Pericardium fibroblast (primary cell): Measurements from ENCODE around the gene FOXN4. TPM values are rescaled to one million over a fixed set of nuclear protein-coding genes. Genes with fewer than 3 reads are reported as not detected.

Source experiments
- total RNA-seq: library from RNA; depleted of rRNA; stranded (reverse); fragments of >200 nt; gene quantifications from 2 replicates; pipeline ENCODE4 v1.2.3, GENCODE V29; 2015

FOXN4 gene
- total RNA-seq: not detected in 2 replicates

GRCh38 chr12:109308534-109309380 is at the start of gene FOXN4:
TSS of gene FOXN4 (minus strand) at chr12:109309284. CDS start at chr12:109308321, 963 bp downstream.

GRCh38 chr12:109347589-109347988 is 38.5 kb upstream of the FOXN4 start, which contains the start of gene MYO1H:
TSS of gene MYO1H (plus strand) at chr12:109347900. CDS start at chr12:109347961, 61 bp downstream.

Other genes starting within 250 kb of the FOXN4 start
- 15.4 and 22.0 TPM in 2 replicates for gene ALKBH2, start 215.8 kb downstream of the FOXN4 start, total RNA-seq
- gene UNG, start 211.7 kb downstream of the FOXN4 start, total RNA-seq: 18.5 and 22.5 TPM in 2 replicates
- gene ACACB, start 192.7 kb downstream of the FOXN4 start, total RNA-seq: 2.2 and 6.6 TPM in 2 replicates
- not detected in 2 replicates for gene MYO1H, start 38.6 kb upstream of the FOXN4 start, total RNA-seq
- gene KCTD10, start 168.0 kb upstream of the FOXN4 start, total RNA-seq: 37.6 and 59.6 TPM in 2 replicates
- 28.6 and 33.0 TPM in 2 replicates for gene UBE3B, start 168.3 kb upstream of the FOXN4 start, total RNA-seq